B cell (primary cell): ENCODE results near the gene MAML2. TPM values are rescaled to one million over a fixed set of nuclear protein-coding genes. Genes with fewer than 3 reads are reported as not detected.

Source experiments
- ATAC-seq: fragments of 200-7000 bp; cut with Tn5 transposase; one replicate; pipeline ENCODE4 v1.10.0; 2021; ENCODE audit warnings: low read depth, mild to moderate bottlenecking, moderate number of reproducible peaks, moderate library complexity
- CTCF ChIA-PET: fragments of 350-600 bp; sonication (Branson Sonifier 250); formaldehyde crosslinking; loops from one replicate; lab custom pipeline; 2021; ENCODE audit warnings: antibody characterized with exemption, inconsistent platforms; lab: Charles Lee
- POLR2A ChIA-PET: fragments of 350-600 bp; sonication (Branson Sonifier 250); formaldehyde crosslinking; loops from one replicate; lab custom pipeline; 2021; ENCODE audit warnings: antibody characterized with exemption; lab: Charles Lee
- DNase-seq: peaks from one replicate; pipeline ENCODE4 v3.0.0; 2013
- H2AFZ ChIP-seq: 2 replicates; pipeline ENCODE4 v1.6.1; 2012; ENCODE audit warnings: mild to moderate bottlenecking, low read depth, low read length; ENCODE audit not compliant: insufficient read depth, poor library complexity, severe bottlenecking
- H3K27ac ChIP-seq, 2 donors: 1 replicate in 1 of 2; 2 replicates in 1 of 2; pipeline ENCODE4 v1.5.1; 2012 to 2013; ENCODE audit warnings: low read length in 2 of 2, mild to moderate bottlenecking in 2 of 2, moderate library complexity in 1 of 2
- H3K27me3 ChIP-seq, 4 experiments: fragments of 200-600 bp in 1 of 4; sonication (generic) in 1 of 4; replicated peaks in 1 of 4; 1 replicate in 2 of 4; 2 replicates in 2 of 4; pipeline versions ENCODE4 v1.6.1 to v1.7.0; 2013 to 2016; ENCODE audit warnings: low read length in 3 of 4, mild to moderate bottlenecking in 2 of 4, mixed read lengths in 1 of 4, moderate library complexity in 1 of 4; ENCODE audit not compliant: insufficient read depth in 4 of 4, control insufficient read depth in 3 of 4; ENCODE audit errors: control extremely low read depth in 1 of 4
- H3K36me3 ChIP-seq, 2 experiments: replicated peaks in 1 of 2; 1 replicate in 1 of 2; 2 replicates in 1 of 2; pipeline versions ENCODE4 v1.6.1 to v1.7.1; 2013; ENCODE audit warnings: low read length in 1 of 2; ENCODE audit not compliant: insufficient read depth in 2 of 2, control insufficient read depth in 1 of 2; ENCODE audit errors: control extremely low read depth in 1 of 2, extremely low read depth in 1 of 2
- H3K4me1 ChIP-seq, 2 donors: fragments of 200-600 bp in 1 of 2; sonication (generic) in 1 of 2; 1 replicate in 1 of 2; 2 replicates in 1 of 2; pipeline versions ENCODE4 v1.5.1 to v1.6.1; 2013 to 2017; ENCODE audit warnings: low read length in 2 of 2; ENCODE audit not compliant: control insufficient read depth in 2 of 2, insufficient read depth in 2 of 2
- H3K4me2 ChIP-seq: replicated peaks from 2 replicates; pipeline ENCODE3; 2012; ENCODE audit warnings: mild to moderate bottlenecking, low read depth, low read length; ENCODE audit not compliant: poor library complexity, severe bottlenecking
- H3K4me3 ChIP-seq, 5 experiments: fragments of 200-600 bp in 1 of 5; sonication (generic) in 1 of 5; 1 replicate in 3 of 5; 2 replicates in 2 of 5; pipeline versions ENCODE4 v1.5.1 to v1.7.0; 2011 to 2016; ENCODE audit warnings: low read length in 4 of 5, mild to moderate bottlenecking in 4 of 5, low read depth in 2 of 5, control low read depth in 1 of 5, moderate library complexity in 1 of 5; ENCODE audit not compliant: insufficient read depth in 1 of 5; ENCODE audit errors: control extremely low read depth in 1 of 5, extremely low read depth in 1 of 5
- H3K79me2 ChIP-seq: fragments of 200-600 bp; sonication (generic); one replicate; pipeline ENCODE4 v1.6.0; 2016; ENCODE audit warnings: low read length; ENCODE audit not compliant: control insufficient read depth, insufficient read depth
- H3K9ac ChIP-seq: fragments of 200-600 bp; sonication (generic); 2 replicates; pipeline ENCODE4 v1.6.1; 2017; ENCODE audit warnings: mild to moderate bottlenecking, low read length, moderate library complexity
- H3K9me3 ChIP-seq, 3 donors: one replicate each; pipeline versions ENCODE4 v1.6.1 to v1.7.1; 2013; ENCODE audit warnings: low read length in 2 of 3; ENCODE audit not compliant: control insufficient read depth in 2 of 3, insufficient read depth in 1 of 3; ENCODE audit errors: control extremely low read depth in 1 of 3
- H4K20me1 ChIP-seq: 2 replicates; pipeline ENCODE4 v1.6.0; 2012; ENCODE audit warnings: mild to moderate bottlenecking, low read length; ENCODE audit not compliant: insufficient read depth, control insufficient read depth, poor library complexity, severe bottlenecking
- H3K27ac Mint-ChIP-seq: one replicate; pipeline ENCODE4 v1.8.0; 2021; ENCODE audit warnings: mixed read lengths
- H3K27me3 Mint-ChIP-seq: one replicate; pipeline ENCODE4 v1.8.0; 2021; ENCODE audit warnings: mixed read lengths
- H3K4me1 Mint-ChIP-seq: one replicate; pipeline ENCODE4 v1.8.0; 2021; ENCODE audit warnings: mixed read lengths
- H3K4me3 Mint-ChIP-seq: one replicate; pipeline ENCODE4 v1.8.0; 2021; ENCODE audit warnings: mixed read lengths
- H3K9me3 Mint-ChIP-seq: one replicate; pipeline ENCODE4 v1.8.0; 2022; ENCODE audit warnings: mixed read lengths; ENCODE audit not compliant: insufficient read depth
- EZH2 ChIP-seq: IDR thresholded peaks from 2 replicates; pipeline ENCODE4 v1.6.1; 2012; ENCODE audit warnings: borderline replicate concordance, low read depth, mild to moderate bottlenecking, moderate library complexity, low read length; ENCODE audit not compliant: insufficient read depth, poor library complexity, severe bottlenecking
- WGBS: methylation state at CpG from one replicate; pipeline ENCODE4 v1.1.5; 2013; ENCODE audit warnings: missing lambda C conversion rate; ENCODE audit not compliant: insufficient coverage; 5-methylcytosine and 5-hydroxymethylcytosine counted together
- intact Hi-C: fragments of 100-400 bp; cut with micrococcal nuclease; formaldehyde crosslinking; loops from one replicate; pipeline ENCODE4 v1.10.0; 2022
- polyA plus RNA-seq: library from polyadenylated mRNA; depleted of rRNA; stranded (reverse); fragments of >200 nt; gene quantifications from 2 replicates; pipeline ENCODE4 v1.2.3, GENCODE V29; 2012
- total RNA-seq, 2 donors: library from RNA; stranded (reverse); fragments of 120-200 nt in 1 of 2; gene quantifications; 1 replicate in 1 of 2; 2 replicates in 1 of 2; pipeline versions ENCODE4 v1.2.3 to v1.2.4, GENCODE V29; 2013 to 2022
- TF ChIP-seq, protein P1 (sequence below): fragments of 200-600 bp; IDR thresholded peaks from one replicate; pipeline ENCODE4 v1.8.0; 2022; ENCODE audit warnings: antibody characterized with exemption, mild to moderate bottlenecking

The MAML2 gene
- total and polyA plus RNA-seq, 2 donors (not counting 1 experiment from before 2014, with no cell fraction given): 10.7 to 26.4 TPM

DNA sequence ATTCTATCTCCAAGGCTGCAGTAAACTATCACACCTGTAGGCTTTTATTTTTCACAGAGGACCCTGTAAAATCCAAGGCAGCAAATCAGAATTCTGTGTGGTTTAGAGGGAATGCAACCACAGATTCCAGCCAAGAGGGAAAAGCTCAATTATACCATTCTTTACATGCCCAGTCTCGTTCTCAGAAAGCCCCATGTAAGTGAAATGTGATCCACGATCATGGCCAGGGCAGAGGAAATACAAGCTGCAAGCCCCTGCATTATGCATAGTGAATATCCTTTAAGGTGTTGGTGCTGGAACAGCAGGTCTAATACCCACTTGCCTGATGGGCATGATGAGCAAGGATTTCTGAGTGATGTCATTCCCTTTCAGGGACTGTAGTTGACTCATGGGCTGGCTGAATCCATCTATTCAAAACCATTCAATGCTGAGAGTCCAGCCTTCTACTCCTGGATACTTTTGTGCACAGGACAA, 220.4 kb downstream of the MAML2 start:
- intact Hi-C loops: no loop called here

GRCh38 chr11:96119211-96119610, 223.8 kb downstream of the MAML2 start:
- no peak overlapping the region for H3K9ac ChIP-seq
- Mint-ChIP-seq H3K27ac (no peak overlapping the region), H3K4me3 (no peak overlapping the region), H3K27me3 (no peaks in the 10 kb centered on the region), H3K9me3 (no peaks in the 10 kb centered on the region), H3K4me1 (peaks cover 5% of the 10 kb centered on the region)
- 100% methylated on average over 2 of the region's 3 CpGs for whole genome bisulfite sequencing
- peaks cover 3% of the 10 kb centered on the region for H4K20me1 ChIP-seq
- ChIA-PET CTCF (interaction anchor here (0.7 kb wide), 1 partner anchor 161 kb away, joined by 3 read pairs; no protein-coding TSS in a partner anchor), POLR2A (interaction anchor here (0.6 kb wide), 1 partner anchor 145 kb away, joined by 4 read pairs; no protein-coding TSS in a partner anchor)
- H3K4me1 ChIP-seq: peaks cover 0 to 4% of the 10 kb centered on the region in 2 donors
- H3K27ac ChIP-seq: no peak overlapping the region
- no peak overlapping the region for H3K4me3 ChIP-seq
- H3K9me3 ChIP-seq: no peaks in the 10 kb centered on the region
- H3K4me2 ChIP-seq: no peak overlapping the region
- ATAC-seq (no peak), DNase-seq (no peak)
- H3K27me3 ChIP-seq: no peaks in the 10 kb centered on the region
- peaks cover 0 to 10% of the 10 kb centered on the region in 2 experiments for H3K36me3 ChIP-seq
- intact Hi-C loops: no loop called here
- TF ChIP-seq EZH2: no peak
- TF ChIP-seq, protein P1, sequence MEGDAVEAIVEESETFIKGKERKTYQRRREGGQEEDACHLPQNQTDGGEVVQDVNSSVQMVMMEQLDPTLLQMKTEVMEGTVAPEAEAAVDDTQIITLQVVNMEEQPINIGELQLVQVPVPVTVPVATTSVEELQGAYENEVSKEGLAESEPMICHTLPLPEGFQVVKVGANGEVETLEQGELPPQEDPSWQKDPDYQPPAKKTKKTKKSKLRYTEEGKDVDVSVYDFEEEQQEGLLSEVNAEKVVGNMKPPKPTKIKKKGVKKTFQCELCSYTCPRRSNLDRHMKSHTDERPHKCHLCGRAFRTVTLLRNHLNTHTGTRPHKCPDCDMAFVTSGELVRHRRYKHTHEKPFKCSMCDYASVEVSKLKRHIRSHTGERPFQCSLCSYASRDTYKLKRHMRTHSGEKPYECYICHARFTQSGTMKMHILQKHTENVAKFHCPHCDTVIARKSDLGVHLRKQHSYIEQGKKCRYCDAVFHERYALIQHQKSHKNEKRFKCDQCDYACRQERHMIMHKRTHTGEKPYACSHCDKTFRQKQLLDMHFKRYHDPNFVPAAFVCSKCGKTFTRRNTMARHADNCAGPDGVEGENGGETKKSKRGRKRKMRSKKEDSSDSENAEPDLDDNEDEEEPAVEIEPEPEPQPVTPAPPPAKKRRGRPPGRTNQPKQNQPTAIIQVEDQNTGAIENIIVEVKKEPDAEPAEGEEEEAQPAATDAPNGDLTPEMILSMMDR: no peak
- H3K79me2 ChIP-seq: peaks cover 6% of the 10 kb centered on the region
- H2AFZ ChIP-seq: no peak overlapping the region

More for the DNA sequence above, 220.4 kb downstream of the MAML2 start:
- TF ChIP-seq, protein P1: no peak
- TF ChIP-seq EZH2: no peak
- ATAC-seq: no peak
- DNase-seq: no peak
- peaks cover 0 to 6% of the 10 kb centered on the region in 2 experiments for H3K36me3 ChIP-seq
- no peak overlapping the region for H3K4me3 ChIP-seq
- WGBS: no CpG with 5 or more reads among the region's 2 CpGs
- Mint-ChIP-seq H3K4me1 (peaks cover 10% of the 10 kb centered on the region), H3K27me3 (no peaks in the 10 kb centered on the region), H3K27ac (no peak overlapping the region), H3K9me3 (no peaks in the 10 kb centered on the region), H3K4me3 (no peak overlapping the region)
- H3K27ac ChIP-seq: no peak overlapping the region
- H3K79me2 ChIP-seq: peaks cover 11% of the 10 kb centered on the region
- H3K9me3 ChIP-seq: no peaks in the 10 kb centered on the region
- H3K4me2 ChIP-seq: no peak overlapping the region
- ChIA-PET CTCF (interaction anchor here (1.1 kb wide), 1 partner anchor 221 kb away, joined by 3 read pairs; the partner anchor contains the start of gene MAML2), POLR2A (interaction anchor here (0.7 to 0.8 kb wide), 2 partner anchors 25 to 334 kb away, joined by 3 read pairs; no protein-coding TSS in a partner anchor)
- H4K20me1 ChIP-seq: peaks cover 6% of the 10 kb centered on the region
- no peak overlapping the region for H3K9ac ChIP-seq
- H2AFZ ChIP-seq: no peak overlapping the region
- no peaks in the 10 kb centered on the region for H3K27me3 ChIP-seq
- peaks cover 0 to 9% of the 10 kb centered on the region in 2 donors for H3K4me1 ChIP-seq
